Effector memory CD4-positive, alpha-beta T cell (primary cell): Measurements from ENCODE around the gene NPAS3.

Experiments
- DNase-seq, 3 donors: peaks; one replicate each; pipeline ENCODE4 v3.0.0-alpha.2; 2020
- H3K27ac ChIP-seq: 2 replicates; pipeline ENCODE4 v1.7.0; 2013; ENCODE audit warnings: mild to moderate bottlenecking, low read length, moderate library complexity; ENCODE audit not compliant: insufficient read depth, poor library complexity, severe bottlenecking
- H3K27me3 ChIP-seq: replicated peaks from 2 replicates; pipeline ENCODE4 v1.7.0; 2013; ENCODE audit warnings: mild to moderate bottlenecking, low read length; ENCODE audit not compliant: insufficient read depth, control insufficient read depth, poor library complexity, severe bottlenecking
- H3K36me3 ChIP-seq: 2 replicates; pipeline ENCODE4 v1.7.0; 2013; ENCODE audit warnings: mild to moderate bottlenecking, low read length, moderate library complexity; ENCODE audit not compliant: control insufficient read depth, insufficient read depth
- H3K4me1 ChIP-seq: 2 replicates; pipeline ENCODE4 v1.7.0; 2013; ENCODE audit warnings: low read length, mild to moderate bottlenecking; ENCODE audit not compliant: control insufficient read depth, insufficient read depth, poor library complexity, severe bottlenecking
- H3K4me3 ChIP-seq: 2 replicates; pipeline ENCODE4 v1.7.0; 2013; ENCODE audit warnings: low read length, low read depth, mild to moderate bottlenecking; ENCODE audit not compliant: insufficient read depth, poor library complexity, severe bottlenecking
- H3K9me3 ChIP-seq: 2 replicates; pipeline ENCODE4 v1.7.0; 2013; ENCODE audit warnings: mild to moderate bottlenecking, low read length, moderate library complexity; ENCODE audit not compliant: control insufficient read depth

The NPAS3 gene

DNA sequence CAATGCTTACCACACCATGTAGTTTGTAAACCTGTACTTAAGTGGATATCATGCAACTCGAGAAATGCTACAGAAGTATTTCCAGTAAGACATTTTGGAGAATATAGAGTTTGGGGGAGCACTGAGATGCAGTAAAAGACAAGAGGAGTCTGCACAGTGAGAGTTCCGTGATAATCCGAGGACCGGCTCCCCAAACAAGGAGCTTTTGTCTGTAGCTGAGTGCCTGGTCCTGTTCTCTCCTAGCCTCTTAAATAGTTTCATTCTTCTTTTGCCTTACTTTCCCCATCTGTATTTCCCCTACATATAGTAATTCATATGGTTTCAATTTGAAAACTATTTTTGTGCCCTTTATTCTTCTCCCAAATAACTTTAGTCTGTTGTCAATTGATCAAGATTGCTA lies 648.1 kb downstream of the NPAS3 start:
- Histone ChIP-seq H3K27me3 (no peaks in the 10 kb centered on the region), H3K36me3 (no peaks in the 10 kb centered on the region)

DNA sequence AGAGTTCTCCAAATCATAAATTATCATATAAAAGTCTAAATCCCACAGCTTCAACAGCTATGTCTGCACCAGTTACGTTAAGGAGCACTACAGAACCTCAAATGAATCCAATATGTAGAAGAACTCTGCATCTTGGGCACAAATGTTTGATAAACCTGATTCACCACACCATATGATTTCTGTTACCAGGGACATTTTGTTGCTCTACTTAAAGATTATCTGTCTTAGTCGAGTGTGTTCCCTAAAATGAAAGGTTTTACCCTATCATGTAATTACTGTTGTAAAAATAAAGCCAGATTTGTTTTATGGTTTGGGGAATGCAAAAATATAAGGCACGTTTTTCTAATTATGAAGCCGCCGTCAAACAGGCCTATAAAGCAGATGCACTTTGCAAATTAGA lies 649.1 kb downstream of the NPAS3 start:
- Histone ChIP-seq H3K9me3 (no peaks in the 10 kb centered on the region), H3K27ac (no peak overlapping the region), H3K4me3 (no peak overlapping the region), H3K27me3 (no peaks in the 10 kb centered on the region), H3K36me3 (no peaks in the 10 kb centered on the region), H3K4me1 (no peaks in the 10 kb centered on the region)
- DNase-seq = no peak

More for the DNA sequence above, 648.1 kb downstream of the NPAS3 start:
- DNase-seq = no peak
- H3K4me1 ChIP-seq = no peaks in the 10 kb centered on the region
- no peaks in the 10 kb centered on the region for H3K9me3 ChIP-seq
- H3K27ac ChIP-seq = no peak overlapping the region
- no peak overlapping the region for H3K4me3 ChIP-seq

DNA sequence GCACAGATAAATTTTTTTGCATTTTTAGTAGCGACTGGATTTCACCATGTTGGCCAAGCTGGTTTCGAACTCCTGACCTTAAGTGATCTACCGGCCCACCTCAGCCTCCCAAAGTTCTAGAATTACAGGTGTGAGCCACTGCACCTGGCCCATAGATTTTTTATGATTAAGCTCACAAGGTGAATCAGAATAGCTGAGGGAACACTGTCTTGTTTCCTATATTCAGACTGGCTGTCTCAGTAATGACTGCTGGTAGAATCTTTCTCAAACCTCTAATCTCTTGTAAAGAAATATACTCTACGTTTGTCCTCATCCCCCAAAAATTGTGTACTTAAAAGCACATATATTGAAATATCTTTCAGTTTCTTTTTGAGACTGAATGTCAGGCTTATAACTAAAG lies 650.1 kb downstream of the NPAS3 start:
- no peaks in the 10 kb centered on the region for H3K9me3 ChIP-seq
- no peak overlapping the region for H3K27ac ChIP-seq
- H3K27me3 ChIP-seq = no peaks in the 10 kb centered on the region
- no peaks in the 10 kb centered on the region for H3K36me3 ChIP-seq
- no peaks in the 10 kb centered on the region for H3K4me1 ChIP-seq
- H3K4me3 ChIP-seq = no peak overlapping the region
- no peak for DNase-seq

DNA sequence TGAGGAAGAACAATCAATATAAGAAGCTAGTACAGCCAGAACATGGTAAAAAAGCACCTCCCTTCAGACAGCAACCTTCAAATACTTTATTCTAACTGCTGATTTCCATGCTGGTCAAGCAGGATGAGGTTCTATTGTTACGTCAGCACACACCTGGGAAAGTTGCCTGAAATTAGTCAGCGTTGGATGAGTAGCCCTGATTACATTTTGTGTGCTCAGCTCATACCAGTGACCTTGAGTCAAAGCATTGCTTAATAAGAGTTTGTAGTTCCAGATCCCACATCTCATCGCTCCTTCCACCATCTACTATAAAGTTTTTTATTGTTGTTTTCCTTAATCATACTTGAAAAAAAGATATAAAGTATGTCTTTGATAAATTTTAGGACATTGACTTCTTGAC lies 650.7 kb downstream of the NPAS3 start:
- DNase-seq = no peak

GRCh38 chr14:33590891-33591630 lies 652.4 kb downstream of the NPAS3 start:
- no peaks in the 10 kb centered on the region for H3K9me3 ChIP-seq
- DNase-seq = no peak
- H3K27ac ChIP-seq = no peak overlapping the region
- no peak overlapping the region for H3K4me3 ChIP-seq
- no peaks in the 10 kb centered on the region for H3K27me3 ChIP-seq
- no peaks in the 10 kb centered on the region for H3K36me3 ChIP-seq
- H3K4me1 ChIP-seq = no peaks in the 10 kb centered on the region

More for the DNA sequence above, 650.7 kb downstream of the NPAS3 start:
- H3K4me1 ChIP-seq = no peaks in the 10 kb centered on the region
- H3K27me3 ChIP-seq = no peaks in the 10 kb centered on the region
- H3K36me3 ChIP-seq = no peaks in the 10 kb centered on the region
- H3K27ac ChIP-seq = no peak overlapping the region
- H3K4me3 ChIP-seq = no peak overlapping the region
- H3K9me3 ChIP-seq = no peaks in the 10 kb centered on the region

DNA sequence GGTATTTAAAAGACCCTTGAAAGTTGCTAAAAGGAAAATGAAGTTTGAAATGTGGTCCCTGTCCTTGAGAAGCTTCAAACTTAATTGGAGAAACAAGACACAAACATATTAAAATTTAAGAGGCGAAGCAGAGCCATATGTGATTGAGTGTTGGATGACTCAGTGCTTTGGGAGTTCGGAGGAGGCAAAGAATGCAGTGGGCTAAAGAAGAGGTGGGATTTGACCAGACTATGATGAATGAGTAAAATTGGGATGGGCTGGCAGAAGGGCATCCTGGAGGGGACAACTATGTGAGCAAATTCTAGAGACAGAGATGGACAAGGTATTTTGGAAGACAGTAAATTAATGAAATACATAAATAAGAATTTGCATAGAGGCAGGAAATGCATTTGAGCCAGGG lies 653.6 kb downstream of the NPAS3 start:
- DNase-seq = no peak

DNA sequence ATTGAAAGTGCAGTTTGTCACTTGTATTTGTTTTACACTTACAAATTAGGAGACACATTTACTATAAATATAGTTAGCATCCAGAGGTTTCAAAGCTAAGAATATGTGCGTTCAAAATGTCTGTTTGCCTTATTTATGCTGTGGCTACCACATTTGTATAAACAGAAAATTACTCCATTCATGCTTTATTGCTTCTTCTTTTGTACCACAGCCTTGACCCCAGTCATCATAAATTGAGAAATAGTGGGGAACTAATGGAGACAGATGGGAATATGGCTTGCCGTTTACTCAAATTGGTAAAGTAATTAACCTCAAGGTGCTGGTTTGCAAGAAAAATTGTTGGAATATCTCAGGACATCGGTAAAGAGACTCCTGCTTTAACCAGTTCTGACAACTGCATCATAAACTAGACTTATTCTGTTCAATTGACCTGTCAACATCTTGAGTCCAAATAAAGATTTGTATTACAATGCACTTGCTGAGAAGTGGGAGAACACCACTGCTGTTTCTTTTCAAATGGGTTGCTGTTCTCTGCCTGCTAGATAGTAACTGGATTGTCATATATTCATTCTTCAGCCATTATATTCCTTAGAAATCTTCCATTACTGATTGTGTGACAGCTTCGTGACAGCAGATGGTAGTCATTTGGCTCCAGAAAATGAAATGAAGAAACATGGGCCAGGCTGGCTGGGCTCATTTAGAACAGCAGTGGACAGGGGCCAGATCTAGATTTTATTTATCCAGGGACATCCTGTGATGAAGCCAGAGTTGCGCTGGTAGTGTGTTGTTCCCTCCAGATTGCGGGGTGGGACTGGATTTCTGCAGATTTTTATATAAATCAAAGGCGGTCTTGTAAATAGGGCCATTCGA lies 657.8 kb downstream of the NPAS3 start:
- no peaks in the 10 kb centered on the region for H3K36me3 ChIP-seq
- H3K9me3 ChIP-seq = no peaks in the 10 kb centered on the region
- no peak overlapping the region for H3K27ac ChIP-seq
- no peaks in the 10 kb centered on the region for H3K4me1 ChIP-seq
- no peaks in the 10 kb centered on the region for H3K27me3 ChIP-seq
- H3K4me3 ChIP-seq = no peak overlapping the region
- DNase-seq = no peak

More for the DNA sequence above, 653.6 kb downstream of the NPAS3 start:
- no peaks in the 10 kb centered on the region for H3K4me1 ChIP-seq
- H3K27ac ChIP-seq = no peak overlapping the region
- H3K4me3 ChIP-seq = no peak overlapping the region
- H3K27me3 ChIP-seq = no peaks in the 10 kb centered on the region
- no peaks in the 10 kb centered on the region for H3K36me3 ChIP-seq
- no peaks in the 10 kb centered on the region for H3K9me3 ChIP-seq

GRCh38 chr14:33598582-33598981 lies 659.9 kb downstream of the NPAS3 start:
- Histone ChIP-seq H3K9me3 (no peaks in the 10 kb centered on the region), H3K36me3 (no peaks in the 10 kb centered on the region), H3K4me1 (no peaks in the 10 kb centered on the region), H3K27me3 (no peaks in the 10 kb centered on the region), H3K4me3 (no peak overlapping the region), H3K27ac (no peak overlapping the region)
- DNase-seq = no peak

GRCh38 chr14:33602396-33602795 lies 663.7 kb downstream of the NPAS3 start:
- Histone ChIP-seq H3K27ac (no peak overlapping the region), H3K36me3 (no peaks in the 10 kb centered on the region), H3K4me1 (no peaks in the 10 kb centered on the region), H3K27me3 (no peaks in the 10 kb centered on the region), H3K9me3 (no peaks in the 10 kb centered on the region), H3K4me3 (no peak overlapping the region)
- no peak for DNase-seq

- no peak overlapping the region for H3K4me3 ChIP-seq
- no peak overlapping the region for H3K27ac ChIP-seq
- no peaks in the 10 kb centered on the region for H3K9me3 ChIP-seq
- H3K36me3 ChIP-seq = no peaks in the 10 kb centered on the region
- no peaks in the 10 kb centered on the region for H3K4me1 ChIP-seq
- no peak for DNase-seq
- no peaks in the 10 kb centered on the region for H3K27me3 ChIP-seq
These were observed 667.9 kb downstream of the NPAS3 start for GRCh38 chr14:33606591-33606990.
